CD4-positive, alpha-beta T cell treated with Interleukin-4 for 1 hour (primary cell): ENCODE results near the gene TUBE1.
"Not testable (repeated sequence)": the region's sequence is repeated elsewhere in the genome, so short reads cannot be mapped to it uniquely, and the experiment has no call there.

Source experiments
- DNase-seq, 2 donors: peaks; one replicate each; pipeline ENCODE4 v3.0.0-alpha.2; 2020 to 2022

TUBE1 gene

GRCh38 chr6:112062966-112063365, 24.3 kb downstream of the TUBE1 start:
- no peak for DNase-seq

DNA sequence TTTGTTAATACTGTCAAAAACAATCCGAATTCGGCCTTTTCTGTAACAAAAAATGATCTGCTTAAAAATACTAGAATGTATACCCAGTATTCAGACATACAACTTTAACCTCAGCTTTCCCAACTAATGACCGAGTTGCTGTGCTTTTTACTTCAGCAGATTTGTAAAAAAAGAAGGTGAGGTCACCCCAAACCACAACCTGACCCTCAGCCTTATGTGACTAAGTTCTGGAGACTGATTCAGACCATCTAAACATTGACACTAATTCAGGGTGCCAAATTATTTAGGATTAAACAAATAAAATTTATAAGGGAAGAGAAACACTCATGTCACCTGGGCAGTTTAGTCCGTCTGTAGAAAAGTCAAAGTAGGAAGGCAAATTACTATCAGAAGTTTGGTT, 25.7 kb downstream of the TUBE1 start:
- no peak for DNase-seq

DNA sequence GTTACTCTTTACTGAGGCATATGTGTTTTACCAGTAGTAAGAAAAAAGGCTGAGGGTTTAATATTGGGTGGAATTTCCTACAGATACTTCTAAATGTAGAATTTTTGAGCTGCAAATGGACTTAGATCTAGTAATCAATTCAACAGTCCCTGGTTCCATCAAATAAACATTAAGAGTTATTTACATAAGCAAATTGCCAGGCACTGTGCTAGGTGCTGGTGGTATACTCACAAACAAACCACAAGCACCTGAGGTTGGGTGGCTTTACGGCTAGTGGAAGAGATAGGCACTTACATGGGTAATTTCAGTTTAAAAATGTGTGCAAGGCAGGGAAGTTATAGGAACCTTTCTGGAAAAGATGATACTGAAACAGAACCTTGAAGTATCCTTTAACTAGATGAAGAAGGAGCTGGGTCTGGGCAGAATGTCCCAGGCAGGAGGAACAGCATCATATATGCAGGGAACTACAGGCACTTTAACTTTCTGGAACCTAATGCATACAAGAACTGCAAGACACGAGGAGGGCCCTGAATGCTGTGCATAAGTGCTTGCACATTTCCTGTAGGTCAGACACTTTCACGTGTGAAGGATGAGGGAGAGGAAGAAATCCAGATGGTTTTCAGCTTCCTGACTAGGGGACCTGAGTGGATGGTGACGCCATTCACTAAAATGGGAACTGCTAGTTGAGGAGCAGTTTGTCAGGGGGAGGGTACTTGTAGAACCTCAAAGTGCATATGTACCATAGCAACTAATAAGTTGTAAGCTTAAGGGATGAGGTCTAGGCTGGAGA, 28.8 kb downstream of the TUBE1 start:
- DNase-seq, result no peak

DNA sequence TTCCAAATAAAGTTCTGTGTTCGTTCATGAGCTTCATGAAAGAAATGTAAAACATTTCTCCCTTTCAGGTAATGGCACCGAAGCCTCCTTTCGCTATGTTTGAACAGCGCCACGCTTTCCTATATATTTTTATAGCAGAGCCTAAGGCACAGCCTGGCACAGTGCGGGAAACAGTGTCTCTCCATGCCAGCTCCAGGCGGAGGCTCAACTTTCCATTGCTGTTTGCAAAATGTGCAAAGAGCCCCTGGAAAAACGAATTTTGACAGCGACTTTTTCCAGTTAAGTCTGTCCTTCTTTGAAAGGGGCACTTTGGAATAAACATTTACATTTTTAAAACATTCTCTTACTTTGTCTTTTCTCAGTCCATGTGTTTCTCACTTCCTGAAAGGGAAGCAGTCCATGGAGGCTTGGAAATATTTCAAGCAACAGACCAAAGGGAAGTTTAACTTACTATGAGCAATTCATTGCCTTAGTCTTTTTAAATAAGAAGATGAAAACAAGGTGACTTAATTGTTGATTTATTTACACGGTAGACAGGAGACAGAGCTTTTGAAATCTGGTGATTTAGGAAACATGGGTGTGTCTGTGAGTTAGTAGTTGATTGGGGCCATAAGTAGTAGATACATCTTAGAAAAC, 32.6 kb downstream of the TUBE1 start:
- no peak for DNase-seq

GRCh38 chr6:112054001-112054400, 33.3 kb downstream of the TUBE1 start, which contains the start of gene CCN6:
Gene CCN6 (plus strand): TSS chr6:112054104. CDS start chr6:112054358, 254 bp downstream.
- no peak for DNase-seq

DNA sequence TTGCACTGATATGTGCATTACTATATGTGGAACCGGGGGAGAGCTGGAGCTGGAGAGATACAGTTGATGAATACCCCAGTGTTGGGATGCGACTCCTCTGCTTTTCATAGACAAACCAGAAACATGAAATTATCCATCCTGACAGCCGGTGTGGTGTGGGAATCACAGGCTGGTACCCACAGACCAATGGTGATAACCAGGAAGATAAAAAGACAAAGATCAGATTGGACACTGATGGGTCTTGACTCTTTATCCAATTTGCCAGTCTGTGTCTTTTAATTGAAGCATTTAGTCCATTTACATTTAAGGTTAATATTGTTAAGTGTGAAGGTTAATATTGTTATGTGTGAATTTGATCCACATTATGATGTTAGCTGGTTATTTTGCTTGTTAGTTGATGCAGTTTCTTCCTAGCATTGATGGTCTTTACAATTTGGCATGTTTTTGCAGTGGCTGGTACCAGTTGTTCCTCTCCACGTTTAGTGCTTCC, 36.0 kb downstream of the TUBE1 start:
- not testable (repeated sequence) for DNase-seq

- no peak for DNase-seq
Observed at GRCh38 chr6:112050429-112050828, 36.9 kb downstream of the TUBE1 start.

DNA sequence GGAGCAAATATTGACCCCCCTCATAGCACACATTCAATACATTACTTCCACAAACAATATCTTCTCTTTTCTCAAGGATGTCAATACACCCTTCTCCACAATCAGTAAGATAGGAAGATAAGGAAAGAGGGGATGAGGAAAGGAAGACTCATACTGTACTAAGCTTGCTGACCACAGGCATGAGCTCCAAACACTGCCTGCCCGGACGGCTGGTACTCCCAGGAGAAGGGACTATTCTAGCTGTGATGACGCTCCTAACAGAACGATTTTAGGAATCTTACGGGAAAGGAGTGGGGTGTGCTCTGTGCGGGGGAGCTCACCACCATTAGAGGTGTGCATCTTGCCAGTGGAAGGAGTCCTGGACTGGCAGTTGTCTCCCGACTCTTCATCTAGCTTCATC, 37.3 kb downstream of the TUBE1 start:
- DNase-seq, result no peak

DNA sequence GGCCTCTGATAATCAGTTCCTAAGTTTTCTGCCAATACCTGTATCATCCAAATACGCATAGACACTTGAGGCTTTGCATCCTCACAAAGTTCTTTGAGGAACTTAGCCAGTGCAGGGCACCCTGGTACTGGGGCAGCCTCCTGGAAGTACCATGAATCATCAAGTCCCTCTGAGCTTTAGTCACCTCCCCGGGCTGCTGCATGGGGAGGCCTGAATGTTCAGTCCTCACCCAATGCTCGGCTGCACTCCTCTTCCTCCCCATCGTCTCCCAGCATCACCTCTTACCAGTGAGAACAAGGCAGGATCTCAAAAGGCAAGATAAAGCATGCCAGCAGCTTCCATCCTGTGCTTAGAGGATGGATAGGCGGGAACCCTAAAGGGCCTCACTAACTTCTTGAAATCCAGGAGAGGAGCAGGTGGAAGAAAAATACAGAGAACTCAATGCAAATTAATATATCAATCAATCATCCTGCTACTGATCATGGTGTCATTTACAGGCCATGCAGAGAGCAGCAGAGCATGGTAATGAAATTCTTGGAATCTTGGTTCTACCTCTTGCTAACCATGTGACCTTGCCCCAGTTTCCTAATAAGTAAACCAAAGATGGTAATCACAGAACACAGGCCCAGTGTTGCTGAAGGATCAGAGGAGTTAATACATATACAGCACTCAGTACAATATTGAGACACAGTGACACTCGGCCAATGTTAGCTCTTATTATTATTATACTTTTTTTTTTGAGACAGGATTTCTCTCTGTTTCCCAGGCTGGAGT, 38.1 kb downstream of the TUBE1 start:
- no peak for DNase-seq

DNA sequence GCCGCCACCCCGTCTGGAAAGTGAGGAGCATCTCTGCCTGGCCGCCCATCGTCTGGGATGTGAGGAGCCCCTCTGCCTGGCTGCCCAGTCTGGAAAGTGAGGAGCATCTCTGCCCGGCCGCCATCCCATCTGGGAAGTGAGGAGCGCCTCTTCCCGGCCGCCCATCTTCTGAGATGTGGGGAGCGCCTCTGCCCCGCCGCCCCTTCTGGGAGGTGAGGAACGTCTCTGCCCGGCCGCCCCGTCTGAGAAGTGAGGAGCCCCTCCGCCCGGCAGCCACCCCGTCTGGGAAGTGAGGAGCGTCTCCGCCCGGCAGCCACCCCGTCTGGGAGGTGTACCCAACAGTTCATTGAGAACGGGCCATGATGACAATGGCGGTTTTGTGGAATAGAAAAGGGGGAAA, 39.8 kb downstream of the TUBE1 start:
- DNase-seq, result not testable (repeated sequence)

- DNase-seq, result no peak
Observed at GRCh38 chr6:112044856-112045255, 42.4 kb downstream of the TUBE1 start.

- no peak for DNase-seq
Observed at GRCh38 chr6:112044196-112044595, 43.1 kb downstream of the TUBE1 start.

- DNase-seq, result peak; percentile 94
Observed at GRCh38 chr6:112043032-112044007, 44.0 kb downstream of the TUBE1 start.

DNA sequence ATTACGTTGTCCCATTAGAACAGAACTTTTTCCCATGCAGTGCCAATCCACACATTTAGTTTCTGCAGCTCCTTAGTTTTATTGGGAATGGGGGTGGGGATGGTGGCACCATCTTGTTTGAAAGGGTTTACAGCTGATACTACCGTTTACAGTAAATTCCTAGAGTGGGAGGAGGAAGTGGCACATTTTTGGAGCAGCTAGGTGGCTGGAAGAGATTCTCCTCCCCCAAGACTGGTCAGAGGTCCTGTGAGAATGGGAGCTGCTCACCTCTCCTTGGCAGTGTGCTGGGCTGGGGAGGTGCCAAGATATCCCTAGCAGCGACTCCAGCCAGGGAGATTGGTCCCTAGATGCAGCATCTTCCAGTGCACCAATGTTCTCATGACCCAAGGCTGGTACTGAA, 45.7 kb downstream of the TUBE1 start:
- DNase-seq, result no peak

DNA sequence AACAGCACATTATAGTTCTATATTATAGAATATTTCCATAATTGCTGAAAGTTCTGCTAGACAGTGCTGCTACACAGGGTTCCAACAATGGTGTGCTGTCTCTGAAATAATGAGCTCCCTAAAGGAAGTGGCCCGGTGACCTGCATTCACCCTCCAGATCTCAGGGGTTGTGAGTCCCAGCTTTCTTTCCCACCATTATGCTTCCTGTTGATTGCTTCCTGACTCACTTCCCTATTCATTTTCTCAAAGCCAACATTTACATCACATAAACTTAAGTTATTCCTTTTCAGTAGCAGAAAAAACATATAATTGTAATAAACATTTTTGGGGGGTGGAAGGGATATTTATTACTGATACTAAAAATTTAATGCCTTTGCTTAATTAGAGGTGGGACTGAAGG, 46.3 kb downstream of the TUBE1 start:
- no peak for DNase-seq

- no peak for DNase-seq
Observed at GRCh38 chr6:112039431-112039770, 47.9 kb downstream of the TUBE1 start.

DNA sequence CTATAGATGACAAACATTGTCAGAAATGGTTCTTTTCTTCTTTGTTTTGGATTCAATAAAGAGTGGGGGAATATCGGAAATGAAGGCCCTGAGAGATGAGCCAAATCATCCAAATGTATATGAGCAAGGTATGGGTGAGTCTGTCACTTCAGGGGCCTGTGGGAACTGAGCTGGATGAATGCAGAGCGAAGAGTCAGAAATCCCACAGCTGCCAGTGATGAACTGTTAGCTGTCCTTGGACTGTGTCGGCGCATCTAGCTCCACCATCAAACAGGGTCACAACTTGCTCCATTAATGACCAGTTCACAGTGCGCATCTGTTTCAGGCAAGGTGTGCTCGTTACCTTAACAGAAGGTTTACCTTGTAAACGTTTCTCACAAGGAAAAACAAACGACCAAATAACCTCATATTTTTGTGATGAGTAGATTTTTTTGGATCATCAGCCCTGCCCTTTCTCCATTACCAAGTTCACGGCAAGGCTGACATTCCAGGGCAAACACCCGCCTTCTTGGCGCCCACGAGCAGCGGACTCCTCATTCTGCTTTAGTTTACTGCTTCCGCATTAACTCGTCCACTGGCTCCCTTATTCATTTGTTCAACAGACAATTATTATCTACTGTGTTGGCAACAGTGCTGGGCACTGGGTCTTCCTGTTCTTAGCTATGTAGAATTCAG, 48.4 kb downstream of the TUBE1 start:
- DNase-seq, result no peak

GRCh38 chr6:112038268-112038667, 49.0 kb downstream of the TUBE1 start:
- no peak for DNase-seq

GRCh38 chr6:112037783-112038216, 49.5 kb downstream of the TUBE1 start:
- no peak for DNase-seq

DNA sequence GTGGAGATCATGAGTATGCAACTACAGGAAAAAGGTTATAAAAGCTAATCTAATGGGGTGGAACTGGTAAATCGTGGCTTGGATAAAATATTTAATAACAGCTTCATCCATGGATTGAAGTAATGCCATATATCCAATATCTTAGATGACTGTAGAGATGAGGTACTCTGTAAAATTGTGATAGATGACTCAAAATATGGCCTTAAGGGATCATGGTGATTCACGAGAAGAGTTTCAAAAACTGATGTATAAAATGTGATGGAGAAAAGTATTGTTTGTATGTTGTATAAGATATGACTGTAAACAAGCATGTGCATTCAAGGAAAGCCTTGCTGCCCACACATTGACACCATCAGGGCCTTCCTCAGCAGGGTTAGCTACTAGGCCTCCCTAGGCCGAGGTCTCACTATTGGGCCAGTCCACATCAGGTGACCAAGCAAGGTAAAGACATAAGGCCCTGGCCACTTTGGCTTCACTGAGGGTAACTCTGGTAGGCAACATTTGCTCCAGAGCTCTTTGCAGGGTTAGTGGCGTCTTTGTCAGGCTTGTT, 51.1 kb downstream of the TUBE1 start:
- no peak for DNase-seq

DNA sequence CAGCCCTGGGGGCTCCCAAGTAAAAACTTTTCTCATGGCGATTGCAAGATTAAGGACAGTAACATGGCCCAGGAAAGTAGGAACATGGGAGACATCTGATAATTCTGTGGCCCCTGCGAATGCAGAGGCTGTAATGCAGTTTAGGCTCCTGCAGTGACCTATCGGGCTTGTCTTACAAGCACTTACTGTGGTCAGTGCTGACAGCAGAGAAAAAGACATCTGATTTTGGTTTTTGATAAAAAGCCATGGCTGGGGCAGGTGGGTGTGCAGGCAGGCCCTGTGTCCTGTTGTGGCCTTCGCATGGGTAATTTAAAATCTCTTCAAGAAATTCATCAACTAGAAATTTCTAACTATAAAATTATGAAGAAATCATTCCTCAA, 52.7 kb downstream of the TUBE1 start:
- DNase-seq, result no peak
